ENCODE results near the gene DNAH9.

The DNAH9 gene

DNA sequence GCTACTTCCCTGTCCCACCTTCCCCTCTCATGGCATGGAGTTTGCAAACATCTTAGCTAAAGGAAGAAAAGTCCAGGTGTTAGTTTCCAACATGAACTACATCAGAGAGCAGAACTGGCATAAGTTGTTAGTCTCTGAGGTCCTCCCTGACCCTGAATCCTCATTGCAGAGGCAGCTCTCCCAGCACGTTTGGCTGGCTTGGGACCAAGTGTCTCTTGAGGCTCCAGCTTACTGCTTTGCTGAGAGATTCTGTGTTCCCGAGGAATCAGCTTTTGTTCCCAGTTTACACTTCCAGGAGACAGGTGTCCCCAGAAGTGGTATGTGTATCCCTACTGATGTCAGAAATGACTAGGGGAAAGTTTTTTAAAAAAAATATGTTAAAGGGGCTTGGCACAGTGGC, 14.7 kb downstream of the DNAH9 start:
- DNase-seq: no peak

DNA sequence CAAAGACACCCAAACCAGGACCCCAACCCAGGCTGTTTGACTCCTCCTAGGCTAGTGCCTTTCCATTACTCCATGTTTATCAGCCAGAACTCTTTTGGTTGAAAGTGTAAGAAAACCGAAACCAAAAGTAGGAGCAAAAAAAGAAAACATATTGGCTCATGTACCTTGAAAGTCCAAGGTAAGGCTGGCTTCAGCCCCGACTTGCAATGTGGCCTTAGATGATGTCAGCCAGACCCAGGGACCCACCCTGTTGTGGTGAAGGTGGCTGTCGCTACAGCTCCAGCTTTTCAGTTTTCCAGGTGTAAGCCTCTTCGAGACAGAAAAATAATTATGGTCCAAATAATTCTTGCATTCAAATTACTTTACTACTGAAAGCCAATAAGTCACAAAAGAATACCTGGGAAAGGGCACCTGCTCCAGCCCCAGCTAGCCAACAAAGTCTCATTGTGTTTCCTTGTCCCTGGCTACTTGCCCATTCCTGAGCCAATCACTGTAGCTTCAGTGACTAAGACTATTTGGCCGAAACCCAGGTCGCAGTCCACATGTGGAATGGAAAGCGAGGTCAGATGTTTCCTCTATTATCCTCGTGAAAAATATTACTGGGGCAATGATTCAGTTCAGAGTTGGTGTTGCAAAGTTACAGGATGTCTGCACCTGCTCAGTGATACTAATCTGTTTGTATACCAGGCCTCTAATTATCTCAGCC, 20.7 kb downstream of the DNAH9 start:
- no peak for DNase-seq

DNA sequence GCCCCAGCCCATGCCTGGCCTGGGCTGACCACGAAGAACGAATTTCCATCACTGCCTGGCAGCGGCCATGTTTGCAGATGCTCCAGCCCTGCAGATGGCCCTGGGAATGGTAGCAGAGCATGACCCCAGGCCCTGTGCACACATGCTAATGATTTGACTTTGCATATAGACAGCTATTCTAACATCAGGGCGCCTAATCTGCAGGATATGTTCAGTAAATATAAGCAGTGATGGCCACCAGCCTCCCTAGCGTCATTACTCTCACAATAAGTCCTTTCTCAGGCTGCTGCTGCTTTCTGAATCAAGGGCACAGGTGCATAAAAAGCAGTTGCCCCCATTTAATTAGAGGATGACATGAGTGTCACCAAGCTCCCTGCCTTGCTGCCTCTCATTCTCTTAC, 24.2 kb downstream of the DNAH9 start:
- no peak for DNase-seq

DNA sequence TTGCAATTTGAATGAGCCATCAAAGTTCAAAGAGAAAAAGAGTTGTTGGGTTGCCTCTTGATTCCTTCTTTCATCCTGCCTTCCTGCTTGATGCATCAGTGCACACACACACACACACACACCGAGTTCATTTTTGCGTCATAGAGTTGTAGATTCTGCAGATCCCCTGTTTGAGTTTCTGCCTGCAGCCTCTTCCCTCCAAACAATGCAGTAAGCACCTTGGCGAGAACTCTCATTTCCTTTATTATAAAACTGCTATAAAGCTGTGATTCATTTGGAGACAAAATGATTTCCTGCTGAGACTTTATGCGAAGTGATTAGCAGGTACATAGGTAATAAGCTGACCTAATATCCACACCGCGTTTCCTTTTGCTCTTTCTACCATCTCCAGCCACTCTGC, 26.7 kb downstream of the DNAH9 start:
- DNase-seq: no peak

DNA sequence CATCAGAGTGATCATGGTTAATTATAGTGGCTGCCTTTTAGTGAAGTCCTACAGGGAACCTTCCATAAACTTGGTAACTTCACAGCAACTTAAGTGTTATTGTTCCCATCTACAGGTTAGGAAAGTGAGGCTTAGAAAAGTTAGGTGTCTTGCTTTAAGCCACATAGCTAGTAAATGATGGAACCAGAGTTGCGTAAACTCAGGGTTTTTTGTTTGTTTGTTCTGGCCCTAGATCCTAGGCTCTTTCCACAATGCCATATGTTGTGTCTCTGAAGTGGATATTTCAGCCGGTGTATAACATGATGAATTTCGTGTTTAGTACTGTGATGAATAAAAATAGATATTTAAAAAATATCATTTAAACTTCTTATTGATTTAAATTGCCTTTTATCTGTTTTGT, 27.6 kb downstream of the DNAH9 start:
- DNase-seq: no peak

DNA sequence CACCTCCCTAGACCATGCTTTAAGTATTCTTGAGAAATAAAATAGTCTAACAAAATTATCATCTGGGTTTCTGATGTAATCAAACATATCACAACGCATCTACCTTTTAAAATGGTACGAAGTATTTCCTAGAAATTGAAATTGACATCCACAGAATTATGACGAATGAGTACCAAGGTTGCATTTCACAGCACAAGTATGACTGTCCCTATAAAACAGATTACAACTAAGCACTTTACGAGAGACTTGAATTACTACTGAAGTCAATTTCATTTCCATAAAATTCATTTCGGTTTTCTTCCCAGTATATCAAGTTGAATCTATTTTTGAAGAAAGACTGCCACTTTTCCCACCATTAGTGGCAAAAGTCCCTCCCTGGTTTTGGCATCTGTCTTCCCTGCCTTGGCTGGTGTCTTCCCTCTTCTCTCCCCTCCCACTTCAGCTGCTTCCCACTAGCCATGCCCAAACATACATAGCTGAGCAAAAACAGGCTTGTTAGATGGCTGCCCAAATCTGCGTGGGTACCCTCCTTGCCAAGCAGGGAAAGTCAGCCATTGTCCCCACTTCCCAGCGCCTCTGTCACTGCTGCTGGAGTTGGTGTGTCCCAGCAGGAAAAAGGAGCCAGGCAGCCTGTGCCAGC, 29.2 kb downstream of the DNAH9 start:
- DNase-seq: no peak

DNA sequence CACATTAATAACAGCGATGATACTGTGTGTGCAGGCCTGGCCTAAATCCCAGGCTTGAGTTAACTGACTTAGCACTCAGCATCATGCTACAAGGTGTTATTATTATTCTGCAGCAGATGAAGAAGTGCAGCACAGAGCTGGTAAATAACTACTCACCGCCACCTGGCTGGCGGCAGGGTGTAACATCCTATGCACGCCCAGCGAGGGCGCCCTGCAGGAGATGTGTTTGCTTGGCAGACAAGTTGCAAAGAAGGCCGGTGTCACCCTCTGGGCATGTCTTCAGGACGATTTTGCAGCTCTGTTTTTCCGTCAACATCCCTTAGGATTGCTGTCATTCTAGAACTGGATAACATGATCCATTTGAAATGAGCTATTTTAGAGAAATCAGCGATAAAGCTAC, 30.1 kb downstream of the DNAH9 start:
- DNase-seq: no peak

DNA sequence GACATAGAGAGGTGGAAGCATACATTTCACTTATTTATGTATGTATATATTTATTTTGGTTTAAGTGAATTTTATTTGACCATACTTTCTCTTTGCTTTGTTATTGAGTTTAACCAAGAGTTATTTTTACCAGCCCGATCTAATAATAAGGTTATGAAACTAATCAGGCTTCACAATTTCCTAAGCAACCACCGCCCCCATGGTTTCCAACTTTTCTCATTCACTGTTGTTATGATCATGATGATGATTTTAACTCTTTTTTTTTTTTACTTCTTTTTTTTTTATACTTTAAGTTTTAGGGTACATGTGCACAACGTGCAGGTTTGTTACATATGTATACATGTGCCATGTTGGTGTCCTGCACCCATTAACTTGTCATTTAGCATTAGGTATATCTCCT, 30.6 kb downstream of the DNAH9 start:
- no peak for DNase-seq

DNA sequence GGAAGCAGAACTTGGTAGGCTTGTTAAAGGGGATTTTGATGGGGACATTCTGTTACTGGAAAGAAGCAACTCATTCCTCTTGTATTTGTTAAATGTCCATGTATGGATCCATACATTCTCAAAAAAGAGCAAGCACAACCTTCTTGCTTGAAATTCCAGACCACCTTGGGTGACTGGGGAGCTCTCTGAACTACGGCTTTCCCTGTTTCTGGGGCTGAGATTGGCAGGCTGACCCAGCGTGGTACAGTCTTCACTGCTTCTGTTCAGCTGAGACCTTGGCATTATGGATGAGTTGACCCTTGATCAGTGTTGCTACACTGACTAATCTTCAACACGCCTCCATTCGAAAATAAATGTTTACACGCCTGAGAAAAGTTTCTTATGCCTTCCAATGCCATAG, 38.5 kb downstream of the DNAH9 start:
- DNase-seq: no peak

DNA sequence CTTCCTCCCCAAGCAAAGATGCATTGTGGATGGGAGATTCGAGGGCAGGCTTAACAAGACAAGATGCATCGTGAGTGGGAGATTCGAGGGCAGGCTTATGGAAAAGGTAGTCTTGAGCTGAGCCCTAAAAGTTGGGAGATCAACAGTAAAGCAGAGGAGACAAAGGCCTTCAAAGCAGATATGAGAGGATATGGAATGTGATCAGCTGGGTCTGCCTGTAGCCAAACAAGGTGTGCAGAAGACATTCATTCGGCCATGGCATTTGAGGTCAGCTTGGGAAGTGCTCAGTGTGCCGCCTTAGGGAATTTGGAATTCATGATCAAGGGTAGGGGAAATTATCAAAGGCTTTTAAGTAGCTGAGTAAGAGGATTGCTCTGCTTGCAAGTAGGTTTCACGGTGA, 39.5 kb downstream of the DNAH9 start:
- DNase-seq: no peak

DNA sequence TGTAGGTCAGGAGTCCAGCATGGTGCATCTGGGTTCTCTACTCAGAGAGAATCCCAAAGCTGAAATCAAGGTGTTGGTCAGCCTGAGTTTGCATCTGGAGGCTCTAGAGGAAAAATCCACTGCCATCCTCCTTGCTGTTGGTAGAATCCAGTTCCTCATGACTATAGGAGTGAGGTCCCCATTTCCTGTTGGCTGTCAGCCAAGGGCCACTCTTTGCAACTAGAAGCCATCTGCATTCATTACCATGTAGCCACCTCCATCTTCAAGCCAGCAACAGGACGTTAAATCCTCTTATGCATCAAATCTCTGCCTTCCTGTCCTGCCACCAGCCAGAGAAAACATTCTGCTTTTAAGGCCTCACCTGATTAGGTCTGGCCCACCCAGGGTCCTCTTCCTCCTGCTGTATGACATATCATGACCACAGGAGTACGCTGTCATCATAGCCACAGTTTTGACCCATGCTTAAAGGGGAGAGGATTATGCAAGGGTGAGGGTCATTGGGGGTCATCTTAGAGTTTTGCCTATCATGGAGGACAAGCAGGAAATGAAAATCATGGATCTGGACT, 40.5 kb downstream of the DNAH9 start:
- no peak for DNase-seq

DNA sequence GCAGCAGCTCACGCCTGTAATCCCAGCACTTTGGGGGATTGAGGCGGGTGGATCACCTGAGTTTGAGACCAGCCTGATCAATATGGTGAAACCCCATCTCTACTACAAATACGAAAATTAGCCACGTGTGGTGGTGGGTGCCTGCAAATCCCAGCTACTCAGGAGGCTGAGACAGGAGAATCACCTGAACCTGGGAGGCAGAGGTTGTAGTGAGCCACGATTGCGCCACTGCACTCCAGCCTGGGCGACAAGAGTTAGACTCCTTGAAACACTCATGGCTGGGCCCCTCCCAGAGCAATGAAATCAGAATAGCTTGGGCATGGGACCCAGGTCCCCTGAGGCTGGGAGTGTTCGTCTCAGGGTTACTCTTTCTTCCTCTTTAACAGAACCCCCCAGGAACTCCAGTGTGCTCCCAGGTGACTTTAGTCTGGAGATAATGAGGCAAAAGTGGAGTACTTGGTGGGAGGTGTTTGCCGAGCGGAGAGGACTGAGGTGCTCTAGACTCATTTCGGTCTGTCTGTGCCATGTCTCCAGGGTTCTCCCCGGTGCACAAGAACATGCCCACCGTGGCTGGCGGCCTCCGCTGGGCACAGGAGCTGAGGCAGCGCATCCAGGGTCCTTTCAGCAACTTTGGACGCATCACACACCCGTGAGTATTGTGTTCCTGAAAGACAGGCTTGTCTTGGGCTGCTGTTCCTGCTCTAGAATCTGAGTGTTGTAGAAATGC, 41.6 kb downstream of the DNAH9 start:
- no peak for DNase-seq

DNA sequence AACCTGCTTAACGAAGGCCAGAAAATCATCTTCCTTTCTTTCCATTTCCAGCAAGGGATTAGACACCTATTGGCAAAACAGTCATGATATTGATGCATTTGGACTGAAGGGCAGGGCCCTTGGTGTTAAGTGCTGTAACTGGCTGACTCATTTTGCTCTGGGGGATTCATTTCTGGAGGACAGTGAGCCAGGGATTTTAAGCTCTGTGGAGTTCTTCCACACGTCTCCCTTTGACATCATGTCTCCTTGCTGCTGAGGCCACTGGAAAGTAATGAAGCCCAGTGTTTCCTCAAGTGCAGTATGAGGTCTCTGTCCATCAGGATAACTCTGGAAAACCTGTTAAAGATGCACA, 42.2 kb downstream of the DNAH9 start:
- DNase-seq: no peak

DNA sequence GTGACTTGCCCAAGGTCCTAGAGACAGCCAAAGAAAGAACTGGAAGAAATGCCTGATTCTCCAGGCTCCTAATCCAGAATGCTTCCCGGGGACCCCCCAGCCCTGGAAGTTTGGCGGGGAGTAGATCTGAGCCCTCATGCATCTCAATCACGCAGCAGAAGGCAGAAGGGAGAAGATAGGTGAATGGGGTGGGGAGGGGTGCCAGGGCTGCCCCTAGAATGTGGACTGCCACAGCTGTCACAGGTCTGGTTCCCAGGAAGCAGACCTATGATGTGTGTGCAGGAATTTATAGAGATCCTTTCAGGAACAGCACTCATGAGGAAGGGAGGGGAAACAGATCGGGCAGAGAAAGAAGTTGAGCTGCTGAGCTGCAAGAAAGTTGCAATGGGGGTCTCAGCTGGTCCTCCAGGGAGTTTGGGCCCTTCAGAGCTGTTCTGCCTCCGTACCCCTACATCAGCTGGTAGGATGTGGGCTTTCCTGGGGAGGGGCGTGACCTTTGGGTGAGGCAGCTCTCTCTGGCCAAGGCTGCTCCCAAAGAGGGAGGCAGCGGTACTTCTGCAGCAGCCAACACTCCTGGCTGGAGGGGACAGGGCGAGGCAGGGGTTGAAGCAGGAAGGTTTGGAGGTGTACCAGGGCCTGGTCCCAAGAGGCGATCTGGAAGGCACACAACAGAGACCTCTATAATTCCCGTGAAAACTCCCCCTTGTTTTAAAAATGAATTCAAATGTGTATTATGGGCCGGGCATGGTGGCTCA, 43.4 kb downstream of the DNAH9 start:
- DNase-seq: no peak

DNA sequence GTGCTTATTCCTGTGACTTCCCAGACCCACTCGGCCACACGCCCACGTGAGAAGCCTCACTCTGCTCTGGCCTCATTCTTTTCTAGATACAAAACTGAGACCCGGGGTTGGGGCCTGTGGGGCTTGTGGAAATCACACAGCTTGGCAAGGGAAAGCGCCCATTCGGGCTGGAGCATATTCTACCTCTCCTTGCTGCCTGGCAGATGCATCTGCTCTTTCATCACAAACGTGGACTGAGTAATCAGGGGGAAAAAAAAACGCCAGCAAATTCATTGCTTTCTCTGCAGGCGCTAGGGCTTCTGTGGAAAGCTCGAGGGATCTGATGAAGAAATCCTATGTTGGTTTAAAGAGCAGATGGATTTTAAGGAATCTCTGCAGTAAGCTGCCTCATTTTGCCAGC, 44.4 kb downstream of the DNAH9 start:
- DNase-seq: no peak

DNA sequence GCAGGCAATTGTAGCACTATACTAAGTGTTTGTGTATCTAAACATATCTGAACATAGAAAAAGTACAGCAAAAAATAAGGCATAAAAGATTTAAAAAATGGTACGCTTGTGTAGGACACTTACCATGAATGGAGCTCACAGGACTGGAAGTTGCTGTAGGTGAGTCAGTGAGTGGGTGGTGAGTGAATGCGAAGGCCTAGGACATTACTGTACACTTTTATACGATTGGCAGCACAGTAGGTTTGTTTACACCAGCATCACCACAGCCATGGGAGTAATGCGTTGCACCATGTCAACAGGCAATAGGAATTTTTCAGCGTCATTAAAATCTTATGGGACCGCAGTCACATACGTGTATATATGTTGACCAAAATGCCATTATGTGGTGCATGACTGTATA, 45.6 kb downstream of the DNAH9 start:
- DNase-seq: no peak

DNA sequence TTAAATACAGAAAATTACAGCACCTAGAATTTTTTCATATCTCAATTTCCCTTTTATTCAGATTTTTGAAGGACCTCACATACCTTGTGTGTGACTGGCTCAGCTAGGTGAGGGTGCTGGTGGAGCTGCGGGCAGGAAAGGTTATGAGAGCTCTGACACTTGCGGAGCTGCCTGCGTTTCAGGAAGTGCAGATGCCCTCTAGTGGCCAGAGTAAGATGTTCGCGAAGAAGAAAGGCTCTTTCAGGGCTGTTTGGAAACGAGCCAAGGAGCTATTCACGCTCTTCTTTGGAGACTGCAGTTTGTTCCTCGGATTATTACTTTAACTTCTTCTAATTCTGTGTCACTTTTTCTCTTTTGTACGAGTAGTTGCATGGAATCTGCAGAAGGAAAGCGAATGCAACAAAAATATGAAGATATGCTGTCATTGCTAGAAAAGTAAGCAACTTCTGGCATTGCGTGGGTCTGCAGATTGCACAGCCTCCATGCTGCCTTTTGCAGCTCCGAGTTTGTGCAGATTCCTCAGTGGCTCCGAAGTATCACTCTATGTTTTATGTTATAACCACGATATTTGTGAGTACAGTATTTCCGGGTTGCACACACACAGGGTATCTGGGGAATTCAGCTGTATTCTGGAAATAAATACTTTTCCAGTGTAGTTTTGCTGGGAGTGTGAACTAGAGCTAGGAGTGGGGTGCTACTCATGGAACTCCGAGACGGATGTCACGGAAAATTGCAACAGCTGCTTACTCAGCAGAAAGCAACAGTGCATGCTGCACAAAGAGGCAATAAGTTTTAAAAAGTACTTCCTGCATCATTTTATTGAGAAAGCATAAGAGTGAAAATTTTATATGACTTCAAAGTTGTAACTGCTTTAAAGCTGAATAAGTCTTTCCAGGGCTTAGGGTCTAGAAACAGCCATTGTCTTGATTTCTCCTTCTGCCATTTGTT, 46.3 kb downstream of the DNAH9 start:
- peak in 2 of 5 donors; percentile 14 to 36 for DNase-seq

DNA sequence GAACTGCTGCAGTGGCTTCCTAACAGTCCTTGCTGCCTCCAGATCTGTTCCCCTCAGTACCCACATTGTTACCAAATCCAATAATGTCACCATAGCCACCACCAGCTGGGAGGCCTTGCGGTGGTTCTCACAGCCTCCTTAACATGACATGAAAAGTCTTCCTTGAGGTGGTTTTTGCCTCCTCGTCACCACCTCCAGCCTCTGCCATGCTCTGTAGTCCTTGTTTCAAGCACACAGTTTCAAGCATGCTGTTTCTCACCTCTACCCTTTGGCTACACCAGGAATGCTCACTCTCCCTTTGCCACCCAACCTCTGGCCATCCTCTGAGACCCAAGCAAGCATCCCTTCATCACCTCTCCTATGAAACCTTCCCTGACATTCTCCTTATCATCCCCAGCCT, 47.2 kb downstream of the DNAH9 start:
- no peak for DNase-seq

DNA sequence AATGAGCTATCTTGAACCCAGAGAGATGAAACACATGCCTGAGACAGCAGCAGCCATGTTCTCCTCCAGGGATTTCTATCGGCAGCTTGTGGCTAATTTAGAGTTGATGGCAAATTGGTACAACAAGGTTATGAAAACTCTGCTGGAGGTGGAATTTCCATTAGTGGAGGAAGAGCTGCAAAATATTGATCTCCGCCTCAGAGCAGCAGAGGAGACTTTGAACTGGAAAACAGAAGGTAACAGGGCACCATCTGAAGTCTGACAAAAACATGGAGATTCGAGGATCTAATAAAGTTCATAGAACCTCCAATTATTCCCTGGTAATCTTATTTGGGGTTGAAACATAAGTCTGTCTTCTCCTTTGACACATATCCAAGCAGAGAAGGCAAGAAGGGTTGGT, 52.8 kb downstream of the DNAH9 start:
- DNase-seq: no peak

DNA sequence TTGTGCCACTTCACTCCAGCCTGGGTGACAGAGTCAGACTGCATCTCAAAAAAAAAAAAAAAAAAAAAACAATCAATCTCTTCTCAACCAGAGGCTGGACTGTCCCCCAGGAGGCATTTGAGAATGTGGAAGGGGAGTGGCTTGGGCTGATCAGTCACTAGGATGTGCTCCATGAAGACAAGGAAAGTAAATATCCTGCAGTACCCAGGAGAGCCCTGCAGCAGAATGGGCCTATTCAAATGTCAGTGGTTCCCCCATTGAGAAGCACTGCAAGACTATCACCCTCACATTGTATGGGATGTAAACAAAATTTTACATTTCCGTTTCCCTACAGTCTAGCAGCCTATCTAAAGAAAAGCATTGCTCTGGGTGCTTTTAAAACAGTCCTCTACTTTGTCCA, 70.3 kb downstream of the DNAH9 start:
- DNase-seq: no peak

DNA sequence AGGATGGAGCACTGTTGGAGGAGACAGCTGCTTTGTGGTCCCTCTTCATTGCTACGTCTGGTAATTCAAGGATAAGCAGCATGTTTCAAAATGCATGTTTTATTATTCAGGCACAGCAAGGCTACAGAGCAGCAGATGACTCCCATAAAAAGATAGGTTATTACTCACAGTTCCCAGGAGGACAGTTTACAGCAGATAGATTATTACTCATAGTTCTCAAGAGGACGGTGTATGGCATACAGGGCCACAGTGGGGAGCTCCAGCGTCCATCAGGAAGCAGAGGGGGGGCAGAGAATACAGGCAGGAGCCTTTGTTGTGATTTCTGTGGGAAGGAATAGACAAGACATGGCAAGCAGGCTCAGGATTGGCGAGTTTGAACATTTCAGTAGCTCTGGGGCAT, 72.9 kb downstream of the DNAH9 start:
- no peak for DNase-seq

DNA sequence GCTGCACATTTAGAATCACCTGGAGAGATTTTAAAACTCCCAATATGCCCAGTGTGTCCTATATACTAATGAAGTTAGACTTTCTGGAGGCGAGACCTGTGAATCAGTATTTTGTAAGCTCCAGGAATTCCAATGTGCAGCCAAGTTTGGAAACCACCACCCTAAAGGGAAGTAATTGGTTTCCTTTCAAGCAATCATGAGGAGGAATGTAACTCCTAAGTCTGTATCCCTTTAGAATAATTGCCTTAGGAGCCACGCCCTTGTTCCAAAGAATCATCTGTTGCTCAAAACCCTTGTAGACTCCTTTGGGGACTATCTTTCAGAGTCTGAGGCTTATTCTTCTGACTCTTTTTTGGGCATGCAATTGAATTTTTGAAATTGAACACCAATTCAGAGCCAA, 84.4 kb downstream of the DNAH9 start:
- DNase-seq: no peak

Data from T-helper 1 cell (primary cell).